AG04450 (cell line): Measurements from ENCODE around the gene KLC3. TPM values are rescaled to one million over a fixed set of nuclear protein-coding genes. Genes with fewer than 3 reads are reported as not detected.

Experiments used
- CTCF ChIA-PET: fragments of 300-600, 350-600 bp; formaldehyde crosslinking; extraction: SDS; loops from one replicate; lab custom pipeline; 2022; ENCODE audit warnings: antibody characterized with exemption, inconsistent platforms; lab: Charles Lee
- POLR2A ChIA-PET: fragments of 350-600 bp; formaldehyde crosslinking; extraction: SDS; loops from one replicate; lab custom pipeline; 2021; ENCODE audit warnings: antibody characterized with exemption, inconsistent platforms; lab: Yijun Ruan, JAX
- DNase-seq: peaks from one replicate; pipeline ENCODE4 v3.0.0-alpha.2; 2011; ENCODE audit warnings: low read depth, low spot score
- H3K27ac ChIP-seq: one replicate; pipeline ENCODE4 v1.5.1; 2012; ENCODE audit warnings: low read depth, low read length, control low read depth
- H3K27me3 ChIP-seq: one replicate; pipeline ENCODE4 v1.6.0; 2012; ENCODE audit warnings: low read length; ENCODE audit not compliant: control insufficient read depth, insufficient read depth
- H3K4me3 ChIP-seq: 2 replicates; pipeline ENCODE4 v1.5.1; 2011; ENCODE audit warnings: mild to moderate bottlenecking, low read depth, low read length, control low read depth
- H3K9me3 ChIP-seq: 2 replicates; pipeline ENCODE4 v1.5.1; 2012; ENCODE audit warnings: low read length; ENCODE audit not compliant: control insufficient read depth, insufficient read depth
- CTCF ChIP-seq: IDR thresholded peaks from 2 replicates; pipeline ENCODE4 v1.5.1; 2011; ENCODE audit warnings: low read depth, low read length, control low read depth, inconsistent platforms
- polyA plus RNA-seq: library from polyadenylated mRNA; depleted of rRNA; stranded (reverse); fragments of >200 nt; gene quantifications from 2 replicates; pipeline ENCODE4 v1.2.3, GENCODE V29; 2011

KLC3 gene
- polyA plus RNA-seq, 1 experiment = not detected

GRCh38 chr19:45351401-45351952 is 10.9 kb downstream of the KLC3 start:
- ChIA-PET POLR2A (interaction anchor here (0.5 kb wide), 1 partner anchor 227 kb away, joined by 6 read pairs; no protein-coding TSS in a partner anchor), CTCF (no interaction called here)
- Histone ChIP-seq H3K27me3 (no peaks in the 10 kb centered on the region), H3K9me3 (no peaks in the 10 kb centered on the region; the same call in 1 of the 2 replicates), H3K4me3 (no peak overlapping the region), H3K27ac (no peak overlapping the region)
- DNase-seq = no peak
- TF ChIP-seq CTCF = no peak

- ChIA-PET POLR2A (no interaction called here), CTCF (no interaction called here)
- DNase-seq = no peak
- no peak for TF ChIP-seq CTCF
- Histone ChIP-seq H3K27ac (no peak overlapping the region), H3K9me3 (no peaks in the 10 kb centered on the region; the same call in 1 of the 2 replicates), H3K27me3 (no peaks in the 10 kb centered on the region), H3K4me3 (no peak overlapping the region)
These were observed 11.5 kb downstream of the KLC3 start for GRCh38 chr19:45352062-45352461.

- no peak for DNase-seq
- Histone ChIP-seq H3K27ac (no peak overlapping the region), H3K27me3 (no peaks in the 10 kb centered on the region), H3K4me3 (no peak overlapping the region), H3K9me3 (no peaks in the 10 kb centered on the region; the same call in 1 of the 2 replicates)
- TF ChIP-seq CTCF = no peak
- POLR2A ChIA-PET = no interaction called here
- CTCF ChIA-PET = no interaction called here
These were observed 11.9 kb downstream of the KLC3 start for GRCh38 chr19:45352471-45352870.

- TF ChIP-seq CTCF = no peak
- H3K27me3 ChIP-seq = no peaks in the 10 kb centered on the region
- no peaks in the 10 kb centered on the region; the same call in 1 of the 2 replicates for H3K9me3 ChIP-seq
- no peak for DNase-seq
- ChIA-PET POLR2A (no interaction called here), CTCF (interaction anchor here (0.7 kb wide), 1 partner anchor 55 kb away, joined by 4 read pairs; no protein-coding TSS in a partner anchor)
- no peak overlapping the region for H3K27ac ChIP-seq
- no peak overlapping the region for H3K4me3 ChIP-seq
These were observed 12.6 kb downstream of the KLC3 start for GRCh38 chr19:45352914-45353796.

GRCh38 chr19:45354241-45354842 is 13.8 kb downstream of the KLC3 start:
- no peaks in the 10 kb centered on the region; the same call in 1 of the 2 replicates for H3K9me3 ChIP-seq
- no peaks in the 10 kb centered on the region for H3K27me3 ChIP-seq
- DNase-seq = no peak
- CTCF ChIA-PET = interaction anchor here (1.5 kb wide), 1 partner anchor 15 kb away, joined by 6 read pairs; no protein-coding TSS in a partner anchor
- TF ChIP-seq CTCF = no peak
- H3K27ac ChIP-seq = no peak overlapping the region
- POLR2A ChIA-PET = no interaction called here
- H3K4me3 ChIP-seq = no peak overlapping the region
